Neural cell (in vitro differentiated cells): ENCODE measurements around the gene VAT1L. TPM values are rescaled to one million over a fixed set of nuclear protein-coding genes. Genes with fewer than 3 reads are reported as not detected.

Experiments
- H2AFZ ChIP-seq: fragments of 200-600, 300-800 bp; sonication (generic), shearing (Covaris generic); 2 replicates; pipeline ENCODE4 v1.6.0; 2014; ENCODE audit warnings: low read depth, mild to moderate bottlenecking, antibody characterized with exemption, low read length, moderate library complexity
- H3F3A ChIP-seq: fragments of 200-600 bp; shearing (Covaris generic); 2 replicates; pipeline ENCODE4 v1.6.1; 2016; ENCODE audit warnings: mild to moderate bottlenecking, moderate library complexity, mixed read lengths, antibody characterized with exemption, low read length; ENCODE audit not compliant: insufficient read depth, poor library complexity, severe bottlenecking
- H3K27ac ChIP-seq: fragments of 200-600, 300-800 bp; sonication (generic), shearing (Covaris generic); 2 replicates; pipeline ENCODE4 v1.5.1; 2014; ENCODE audit warnings: mild to moderate bottlenecking, low read length, moderate library complexity
- H3K27me3 ChIP-seq: fragments of 300-800, 200-600 bp; sonication (generic), shearing (Covaris generic); 2 replicates; pipeline ENCODE4 v1.6.0; 2014; ENCODE audit warnings: mild to moderate bottlenecking, low read depth, low read length, moderate library complexity; ENCODE audit not compliant: insufficient read depth
- H3K36me3 ChIP-seq: fragments of 300-800, 200-600 bp; sonication (generic), shearing (Covaris generic); 2 replicates; pipeline ENCODE4 v1.5.1; 2014; ENCODE audit warnings: mild to moderate bottlenecking, antibody characterized with exemption, low read length, moderate library complexity; ENCODE audit not compliant: insufficient read depth
- H3K4me2 ChIP-seq: fragments of 300-800, 200-600 bp; sonication (generic), shearing (Covaris generic); 2 replicates; pipeline ENCODE4 v1.6.0; 2014; ENCODE audit warnings: mild to moderate bottlenecking, low read length
- H3K4me3 ChIP-seq: fragments of 300-800, 200-600 bp; sonication (generic), shearing (Covaris generic); 2 replicates; pipeline ENCODE4 v1.5.1; 2014; ENCODE audit warnings: mild to moderate bottlenecking, low read length, moderate library complexity
- H3K79me2 ChIP-seq: fragments of 200-600 bp; shearing (Covaris generic); replicated peaks from 2 replicates; pipeline ENCODE4 v1.6.0; 2014; ENCODE audit warnings: mild to moderate bottlenecking, low read length, moderate library complexity; ENCODE audit not compliant: insufficient read depth
- H3K9ac ChIP-seq: fragments of 300-800, 200-600 bp; sonication (generic), shearing (Covaris generic); 2 replicates; pipeline ENCODE4 v1.6.1; 2016; ENCODE audit warnings: mild to moderate bottlenecking, low read length, mixed read lengths
- H3K9me2 ChIP-seq: fragments of 200-600 bp; shearing (Covaris generic); 2 replicates; pipeline ENCODE4 v1.6.1; 2016; ENCODE audit warnings: mild to moderate bottlenecking, low read length, mixed read lengths; ENCODE audit not compliant: insufficient read depth
- H3K9me3 ChIP-seq: fragments of 200-600, 300-800 bp; sonication (generic), shearing (Covaris generic); 2 replicates; pipeline ENCODE4 v1.6.1; 2016; ENCODE audit warnings: mild to moderate bottlenecking, mixed run types, low read length, moderate library complexity, mixed read lengths
- H4K20me1 ChIP-seq: fragments of 200-600 bp; shearing (Covaris generic); 2 replicates; pipeline ENCODE4 v1.6.1; 2016; ENCODE audit warnings: mild to moderate bottlenecking, mixed run types; ENCODE audit not compliant: insufficient read depth
- CTCF ChIP-seq: fragments of 450-650 bp; IDR thresholded peaks from 2 replicates; pipeline ENCODE4 v1.5.1; 2014; ENCODE audit warnings: antibody characterized with exemption, mild to moderate bottlenecking, moderate library complexity; ENCODE audit not compliant: poor library complexity, severe bottlenecking
- EP300 ChIP-seq: fragments of 450-650 bp; conservative IDR thresholded peaks from 2 replicates; pipeline ENCODE4 v1.6.1; 2014; ENCODE audit warnings: antibody characterized with exemption, mild to moderate bottlenecking, moderate library complexity; ENCODE audit not compliant: poor library complexity, severe bottlenecking
- EZH2 ChIP-seq: fragments of 200-600, 300-800 bp; shearing (Covaris generic), sonication (generic); IDR thresholded peaks from 2 replicates; pipeline ENCODE4 v1.6.1; 2014; ENCODE audit warnings: antibody characterized with exemption, low read length, borderline replicate concordance, mild to moderate bottlenecking; ENCODE audit not compliant: insufficient read depth, poor library complexity, severe bottlenecking
- MXI1 ChIP-seq: fragments of 450-650 bp; conservative IDR thresholded peaks from 2 replicates; pipeline ENCODE4 v1.6.1; 2014; ENCODE audit warnings: antibody characterized with exemption, mild to moderate bottlenecking; ENCODE audit not compliant: poor library complexity, severe bottlenecking
- POLR2AphosphoS5 ChIP-seq: IDR thresholded peaks from 2 replicates; pipeline ENCODE4 v1.6.1; 2012
- RAD21 ChIP-seq: fragments of 450-650 bp; conservative IDR thresholded peaks from 2 replicates; pipeline ENCODE4 v1.6.1; 2014; ENCODE audit warnings: antibody characterized with exemption, mild to moderate bottlenecking, moderate library complexity
- REST ChIP-seq: IDR thresholded peaks from 2 replicates; pipeline ENCODE4 v1.6.1; 2012; ENCODE audit warnings: borderline replicate concordance
- SMC3 ChIP-seq: fragments of 450-650 bp; conservative IDR thresholded peaks from 2 replicates; pipeline ENCODE4 v1.6.1; 2014; ENCODE audit warnings: antibody characterized with exemption, mild to moderate bottlenecking, moderate library complexity; ENCODE audit not compliant: poor library complexity
- TAF1 ChIP-seq: IDR thresholded peaks from 2 replicates; pipeline ENCODE4 v1.6.1; 2012; ENCODE audit warnings: low read depth
- polyA plus RNA-seq: library from polyadenylated mRNA; depleted of rRNA; stranded (reverse); fragments of >200 nt; gene quantifications from 2 replicates; pipeline ENCODE4 v1.2.3, GENCODE V29; 2014

Gene VAT1L
- polyA plus RNA-seq, 1 donor from 2014 or later = 54.5 TPM

- Histone ChIP-seq H3K27ac (no peak overlapping the region), H3K9me2 (no peaks in the 10 kb centered on the region), H2AFZ (no peak overlapping the region), H3K9me3 (no peaks in the 10 kb centered on the region), H4K20me1 (no peaks in the 10 kb centered on the region), H3K79me2 (no peaks in the 10 kb centered on the region), H3K27me3 (no peaks in the 10 kb centered on the region), H3K9ac (no peak overlapping the region), H3K36me3 (no peaks in the 10 kb centered on the region), H3F3A (no peaks in the 10 kb centered on the region), H3K4me3 (no peak overlapping the region), H3K4me2 (no peak overlapping the region)
- TF ChIP-seq EZH2 (no peak), MXI1 (no peak), RAD21 (no peak), EP300 (no peak), REST (no peak), TAF1 (no peak), POLR2AphosphoS5 (no peak), SMC3 (no peak)
Observed at GRCh38 chr16:77916111-77916510, 127.7 kb downstream of the VAT1L start.

- no peaks in the 10 kb centered on the region for H3K79me2 ChIP-seq
- no peak overlapping the region for H3K4me2 ChIP-seq
- no peak overlapping the region for H3K27ac ChIP-seq
- H2AFZ ChIP-seq = no peak overlapping the region
- no peaks in the 10 kb centered on the region for H3K27me3 ChIP-seq
- H3K9me2 ChIP-seq = no peaks in the 10 kb centered on the region
- H4K20me1 ChIP-seq = no peaks in the 10 kb centered on the region
- no peaks in the 10 kb centered on the region for H3K9me3 ChIP-seq
- no peaks in the 10 kb centered on the region for H3K36me3 ChIP-seq
- no peaks in the 10 kb centered on the region for H3F3A ChIP-seq
- H3K9ac ChIP-seq = no peak overlapping the region
- TF ChIP-seq RAD21 = no peak
- no peak for TF ChIP-seq CTCF
- no peak for TF ChIP-seq MXI1
- no peak for TF ChIP-seq POLR2AphosphoS5
- no peak for TF ChIP-seq TAF1
- no peak for TF ChIP-seq REST
- TF ChIP-seq EZH2 = no peak
- TF ChIP-seq EP300 = no peak
- TF ChIP-seq SMC3 = no peak
- H3K4me3 ChIP-seq = no peak overlapping the region
Observed at GRCh38 chr16:77917971-77918370, 129.6 kb downstream of the VAT1L start.
